ENCODE measurements around the gene C16orf46.

Gene C16orf46

DNA sequence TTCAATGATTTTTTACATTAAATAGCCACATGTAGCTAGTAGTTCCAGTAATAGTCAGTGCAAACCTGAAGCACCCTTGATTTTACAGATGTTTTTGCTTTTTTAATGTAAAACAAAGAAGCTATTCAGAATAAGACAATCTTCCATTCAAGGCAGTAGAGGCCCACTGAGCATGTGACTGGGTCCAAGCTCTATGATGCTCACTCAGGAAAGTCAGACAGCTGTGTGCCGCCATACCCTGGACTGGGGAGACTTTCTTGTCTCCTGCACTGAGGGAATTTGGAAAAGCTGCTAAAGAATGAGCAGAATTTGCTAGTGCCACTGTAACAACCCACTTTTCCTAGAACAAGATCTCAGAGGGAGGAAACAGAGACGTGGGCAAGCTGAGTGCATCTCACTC is 58.5 kb downstream of the C16orf46 start:
- DNase-seq (ENCODE audit: low spot score) = no peak

DNA sequence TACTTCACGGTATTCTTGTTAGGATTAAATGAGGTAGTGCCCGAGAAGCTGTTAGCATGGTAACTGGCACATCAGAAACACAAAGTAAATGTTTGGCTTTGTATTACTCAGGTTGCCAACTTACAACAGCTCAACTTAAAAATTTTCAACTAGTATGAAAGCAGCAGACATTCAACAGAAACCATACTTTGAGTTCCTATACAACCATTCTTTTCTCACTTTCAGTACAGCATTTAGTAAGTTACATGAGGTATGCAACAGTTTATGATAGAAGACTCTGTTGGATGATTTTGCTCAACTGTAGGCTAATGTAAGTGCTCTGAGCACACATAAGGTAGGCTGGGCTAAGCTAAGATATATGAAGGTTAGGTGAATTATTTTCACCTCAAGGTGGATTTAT is 62.4 kb downstream of the C16orf46 start:
- no peak for DNase-seq (ENCODE audit: low spot score)

DNA sequence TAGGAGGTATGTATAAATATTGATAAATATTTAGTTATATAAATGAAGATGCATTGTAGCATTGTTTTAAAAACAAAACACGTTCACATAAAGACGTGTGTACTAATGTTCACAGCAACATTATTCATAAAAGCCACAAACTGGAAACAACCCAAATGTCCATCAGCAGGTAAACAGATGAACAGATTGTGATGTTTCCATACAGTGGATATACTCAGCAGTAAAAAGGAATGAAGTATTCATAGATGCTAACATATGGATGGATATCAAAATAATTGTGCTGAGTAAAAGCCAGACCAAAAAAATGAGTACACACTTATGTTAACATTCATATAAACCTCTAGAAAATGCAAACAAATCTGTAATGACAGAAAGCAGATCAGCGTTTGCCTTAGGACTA is 64.1 kb downstream of the C16orf46 start:
- DNase-seq (ENCODE audit: low spot score) = no peak

Small RNA genes within 50 kb of the gene (small RNA-seq; reads per million reads assigned to genes)
- 0 reads per million in 2 experiments for gene AC092718.3
- 0 reads per million in 2 experiments for gene RNU6-1191P

All from SK-N-DZ (cell line).